Activated naive CD4-positive, alpha-beta T cell treated with anti-CD3 and anti-CD28 coated beads, Interleukin-2, amount 50 U/mL, for 72 hours (primary cell): ENCODE data around the gene GPR183. TPM values are rescaled to one million over a fixed set of nuclear protein-coding genes. Genes with fewer than 3 reads are reported as not detected.

Source experiments
- ATAC-seq, 2 donors: fragments of 150-1000 bp; cut with Tn5 transposase; 2 replicates each; pipeline ENCODE4 v1.10.0; 2021; ENCODE audit warnings: mild to moderate bottlenecking in 2 of 2, moderate library complexity in 2 of 2
- DNase-seq, 2 donors: peaks; one replicate each; pipeline ENCODE4 v3.0.0; 2021 to 2022; ENCODE audit warnings: low spot score in 2 of 2
- H3K27ac Mint-ChIP-seq, 2 donors: one replicate each; pipeline ENCODE4 v1.8.0; 2022; ENCODE audit warnings: mild to moderate bottlenecking in 2 of 2, mixed read lengths in 2 of 2
- H3K36me3 Mint-ChIP-seq, 2 donors: one replicate each; pipeline ENCODE4 v1.8.0; 2022; ENCODE audit warnings: mixed read lengths in 2 of 2
- H3K9me3 Mint-ChIP-seq, 2 donors: one replicate each; pipeline ENCODE4 v1.8.0; 2022; ENCODE audit warnings: mixed read lengths in 2 of 2
- total RNA-seq, 2 donors: library from RNA; stranded (reverse); gene quantifications; one replicate each; pipeline ENCODE4 v1.2.3, GENCODE V29; 2022

GPR183 gene
- total RNA-seq, 2 donors from 2014 or later = 55.0 to 55.4 TPM

GRCh38 chr13:99322297-99323103 is 15.3 kb upstream of the GPR183 start:
- Mint-ChIP-seq H3K36me3 (peaks cover 17 to 27% of the 10 kb centered on the region in 2 donors), H3K27ac (peak overlapping the region; percentile 93 to 98), H3K9me3 (no peaks in the 10 kb centered on the region)
- peak; percentile 82 to 88 for ATAC-seq
- no peak for DNase-seq

GRCh38 chr13:99321709-99322108 is 14.5 kb upstream of the GPR183 start:
- ATAC-seq (no peak), DNase-seq (no peak)
- Mint-ChIP-seq H3K9me3 (no peaks in the 10 kb centered on the region), H3K27ac (peak overlapping the region; percentile 93 to 98), H3K36me3 (peaks cover 22 to 34% of the 10 kb centered on the region in 2 donors)

GRCh38 chr13:99320693-99321481 is 13.7 kb upstream of the GPR183 start:
- DNase-seq = no peak

GRCh38 chr13:99316657-99317256 is 9.6 kb upstream of the GPR183 start:
- ATAC-seq (no peak), DNase-seq (no peak)
- H3K27ac Mint-ChIP-seq = peak overlapping the region; percentile 15 to 94
- no peaks in the 10 kb centered on the region for H3K9me3 Mint-ChIP-seq
- peaks cover 19 to 26% of the 10 kb centered on the region in 2 donors for H3K36me3 Mint-ChIP-seq

More at GRCh38 chr13:99320693-99321481, 13.7 kb upstream of the GPR183 start:
- peak overlapping the region; percentile 93 to 98 for H3K27ac Mint-ChIP-seq
- no peaks in the 10 kb centered on the region for H3K9me3 Mint-ChIP-seq
- H3K36me3 Mint-ChIP-seq = peaks cover 25 to 39% of the 10 kb centered on the region in 2 donors
- ATAC-seq = peak in 1 of 2 donors; percentile 23

- Mint-ChIP-seq H3K36me3 (peaks cover 19 to 26% of the 10 kb centered on the region in 2 donors), H3K9me3 (no peaks in the 10 kb centered on the region), H3K27ac (peak overlapping the region; percentile 18 to 94)
- DNase-seq (no peak), ATAC-seq (no peak)
These were observed 9.0 kb upstream of the GPR183 start for GRCh38 chr13:99316224-99316623.

GRCh38 chr13:99315186-99315585 is 8.0 kb upstream of the GPR183 start:
- DNase-seq (no peak), ATAC-seq (peak; percentile 18 to 39)
- peaks cover 19 to 26% of the 10 kb centered on the region in 2 donors for H3K36me3 Mint-ChIP-seq
- peak overlapping the region; percentile 94 to 95 for H3K27ac Mint-ChIP-seq
- H3K9me3 Mint-ChIP-seq = no peaks in the 10 kb centered on the region

- H3K36me3 Mint-ChIP-seq = peaks cover 18 to 25% of the 10 kb centered on the region in 2 donors
- H3K9me3 Mint-ChIP-seq = no peaks in the 10 kb centered on the region
- DNase-seq (peak; percentile 67 to 74), ATAC-seq (peak; percentile 81 to 85)
- H3K27ac Mint-ChIP-seq = peak overlapping the region; percentile 94 to 95
These were observed 7.5 kb upstream of the GPR183 start for GRCh38 chr13:99314640-99315176.

- H3K27ac Mint-ChIP-seq = peak overlapping the region; percentile 94 to 95
- DNase-seq = no peak
- H3K9me3 Mint-ChIP-seq = no peaks in the 10 kb centered on the region
- no peak for ATAC-seq
- peaks cover 13 to 19% of the 10 kb centered on the region in 2 donors for H3K36me3 Mint-ChIP-seq
These were observed 6.7 kb upstream of the GPR183 start for GRCh38 chr13:99313941-99314340.

- H3K9me3 Mint-ChIP-seq = no peaks in the 10 kb centered on the region
- H3K36me3 Mint-ChIP-seq = peaks cover 14 to 22% of the 10 kb centered on the region in 2 donors
- peak overlapping the region; percentile 66 to 94 for H3K27ac Mint-ChIP-seq
- DNase-seq = no peak
- no peak for ATAC-seq
These were observed 6.3 kb upstream of the GPR183 start for GRCh38 chr13:99313501-99313900.

- H3K36me3 Mint-ChIP-seq = peaks cover 21 to 27% of the 10 kb centered on the region in 2 donors
These were observed 5.3 kb upstream of the GPR183 start for GRCh38 chr13:99312493-99312883.

GRCh38 chr13:99311748-99312492 is 4.7 kb upstream of the GPR183 start:
- peaks cover 18 to 25% of the 10 kb centered on the region in 2 donors for H3K36me3 Mint-ChIP-seq
- no peak for ATAC-seq

More at GRCh38 chr13:99312493-99312883, 5.3 kb upstream of the GPR183 start:
- no peaks in the 10 kb centered on the region for H3K9me3 Mint-ChIP-seq
- ATAC-seq (peak in 1 of 2 donors; percentile 4), DNase-seq (peak in 1 of 2 donors; percentile 74)
- H3K27ac Mint-ChIP-seq = peak overlapping the region; percentile 90 to 94

GRCh38 chr13:99311137-99311536 is 3.9 kb upstream of the GPR183 start:
- ATAC-seq (peak in 1 of 2 donors; percentile 6), DNase-seq (no peak)
- H3K27ac Mint-ChIP-seq = peak overlapping the region; percentile 91 to 94
- no peaks in the 10 kb centered on the region for H3K9me3 Mint-ChIP-seq
- peaks cover 18 to 25% of the 10 kb centered on the region in 2 donors for H3K36me3 Mint-ChIP-seq

More at GRCh38 chr13:99311748-99312492, 4.7 kb upstream of the GPR183 start:
- Mint-ChIP-seq H3K27ac (peak overlapping the region; percentile 91 to 94), H3K9me3 (no peaks in the 10 kb centered on the region)
- DNase-seq = no peak

GRCh38 chr13:99310382-99311031 is 3.3 kb upstream of the GPR183 start:
- no peaks in the 10 kb centered on the region for H3K9me3 Mint-ChIP-seq
- peak in 1 of 2 donors; percentile 1 for ATAC-seq
- DNase-seq = no peak
- H3K27ac Mint-ChIP-seq = peak overlapping the region; percentile 91 to 94
- H3K36me3 Mint-ChIP-seq = peaks cover 24 to 29% of the 10 kb centered on the region in 2 donors

GRCh38 chr13:99308471-99309087 is 1.4 kb upstream of the GPR183 start:
- Mint-ChIP-seq H3K9me3 (no peaks in the 10 kb centered on the region), H3K36me3 (peaks cover 43 to 48% of the 10 kb centered on the region in 2 donors), H3K27ac (peak overlapping the region; percentile 91 to 94)
- no peak for ATAC-seq
- no peak for DNase-seq
